Esophagus muscularis mucosa (tissue), 4 donors: ENCODE results near the gene GRIA4. TPM values are rescaled to one million over a fixed set of nuclear protein-coding genes. Genes with fewer than 3 reads are reported as not detected.

Experiments
- DNase-seq: peaks from one replicate; pipeline ENCODE4 v3.0.0-alpha.2; 2017; ENCODE audit errors: extremely low spot score
- H3K27ac ChIP-seq, 4 donors: fragments of 200-600 bp; sonication (generic); replicated peaks in 1 of 4; 1 replicate in 3 of 4; 2 replicates in 1 of 4; pipeline ENCODE4 v1.5.1; 2016 to 2019; ENCODE audit warnings: mild to moderate bottlenecking in 1 of 4
- H3K27me3 ChIP-seq, 4 donors: fragments of 200-600 bp; sonication (generic); one replicate each; pipeline versions ENCODE4 v1.5.1 to v1.6.0; 2016 to 2019
- H3K36me3 ChIP-seq, 4 donors: fragments of 200-600 bp; sonication (generic); one replicate each; pipeline ENCODE4 v1.5.1; 2016 to 2019
- H3K4me1 ChIP-seq, 4 donors: fragments of 200-600 bp; sonication (generic); one replicate each; pipeline ENCODE4 v1.5.1; 2016 to 2019
- H3K4me3 ChIP-seq, 4 donors: fragments of 200-600 bp; sonication (generic); 1 replicate in 2 of 4; 2 replicates in 2 of 4; pipeline ENCODE4 v1.5.1; 2016 to 2019; ENCODE audit warnings: mild to moderate bottlenecking in 4 of 4, moderate library complexity in 1 of 4
- H3K9me3 ChIP-seq, 4 donors: fragments of 200-600 bp; sonication (generic); 1 replicate in 3 of 4; 2 replicates in 1 of 4; pipeline ENCODE4 v1.5.1; 2016 to 2019
- EP300 ChIP-seq: sonication (generic); formaldehyde crosslinking; IDR thresholded peaks from one replicate; pipeline ENCODE4 v1.6.1; 2017; ENCODE audit warnings: antibody characterized with exemption
- POLR2A ChIP-seq: fragments of 450-650 bp; IDR thresholded peaks from one replicate; pipeline ENCODE4 v1.6.1; 2017; ENCODE audit warnings: antibody characterized with exemption, moderate library complexity, mild to moderate bottlenecking, low read depth
- POLR2AphosphoS5 ChIP-seq, 2 donors: sonication (generic); formaldehyde crosslinking; IDR thresholded peaks; one replicate each; pipeline ENCODE4 v1.6.1; 2017; ENCODE audit warnings: antibody characterized with exemption in 2 of 2
- WGBS: methylation state at CpG from one replicate; pipeline ENCODE4 v1.1.5; 2018; 5-methylcytosine and 5-hydroxymethylcytosine counted together
- intact Hi-C: fragments of 100-400 bp; cut with DNase I; formaldehyde crosslinking; loops from one replicate; pipeline ENCODE4 v1.15.1; 2023
- total RNA-seq, 4 donors: library from RNA; depleted of rRNA; stranded (reverse); fragments of >200 nt; gene quantifications; one replicate each; pipeline versions ENCODE4 v1.1.0 to v1.2.1, GENCODE V29; 2016
- TF ChIP-seq, protein P1 (sequence below), 3 experiments: fragments of 200-600 bp in 2 of 3; fragments of 450-650 bp in 1 of 3; sonication (generic) in 2 of 3; IDR thresholded peaks; one replicate each; pipeline ENCODE4 v1.5.1; 2017 to 2019; ENCODE audit warnings: antibody characterized with exemption in 3 of 3, mild to moderate bottlenecking in 2 of 3, moderate library complexity in 1 of 3

The GRIA4 gene
- total RNA-seq, 4 donors from 2014 or later = 0.33 TPM; not detected in 3

DNA sequence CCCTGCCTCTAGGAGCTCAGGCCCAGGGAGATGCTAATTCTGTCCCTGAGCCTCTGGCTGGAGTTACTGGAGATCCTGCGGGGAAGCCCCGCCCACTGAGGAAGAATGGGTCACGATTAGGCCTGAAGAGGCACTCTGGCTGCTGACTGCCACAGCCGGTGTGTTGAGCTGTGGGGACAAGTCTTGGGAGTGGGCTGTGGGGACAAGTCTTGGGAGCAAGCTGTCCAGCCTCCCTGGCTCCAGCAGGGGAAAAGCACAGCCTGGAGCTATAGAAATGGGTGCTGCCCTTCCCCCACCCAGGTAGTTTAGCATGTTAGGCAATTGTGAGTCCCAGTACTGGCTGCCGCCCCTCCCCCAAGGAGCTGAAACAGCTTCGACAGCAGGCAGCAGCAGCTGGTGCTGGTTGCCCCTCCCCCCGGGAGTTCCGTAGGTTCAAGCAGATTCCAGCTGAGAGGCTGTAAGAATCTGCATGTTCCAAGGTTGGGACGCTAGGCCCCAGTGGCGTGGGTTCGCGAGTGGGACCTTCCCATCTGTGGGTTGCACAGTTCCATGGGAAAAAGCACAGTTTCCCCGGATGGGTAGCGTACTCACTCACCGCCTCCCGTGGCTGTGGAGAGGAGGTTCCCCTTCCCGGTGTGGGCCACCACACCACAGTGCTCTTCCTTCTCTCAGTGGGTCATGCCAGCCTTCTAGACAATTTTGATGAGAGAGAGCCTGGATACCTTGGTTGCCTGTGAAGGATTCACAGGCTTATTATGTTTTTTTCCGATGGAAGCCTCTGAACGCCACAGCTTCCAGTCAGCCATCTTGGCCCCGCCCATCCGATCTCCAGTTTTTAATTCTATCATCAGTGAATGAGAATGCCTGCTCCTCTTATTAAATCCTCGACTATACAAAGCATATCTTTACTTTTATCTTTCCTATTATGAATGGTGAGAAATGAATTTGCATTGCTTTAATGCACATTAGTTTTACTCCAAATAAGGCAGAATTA is 350.7 kb downstream of the GRIA4 start:
- H3K9me3 ChIP-seq = no peaks in the 10 kb centered on the region
- 88% methylated on average over 15 of the region's 22 CpGs for WGBS
- intact Hi-C loops = no loop called here
- H3K27ac ChIP-seq = no peak overlapping the region
- H3K4me3 ChIP-seq = no peak overlapping the region
- no peak for DNase-seq
- H3K4me1 ChIP-seq = no peaks in the 10 kb centered on the region
- TF ChIP-seq, protein P1, sequence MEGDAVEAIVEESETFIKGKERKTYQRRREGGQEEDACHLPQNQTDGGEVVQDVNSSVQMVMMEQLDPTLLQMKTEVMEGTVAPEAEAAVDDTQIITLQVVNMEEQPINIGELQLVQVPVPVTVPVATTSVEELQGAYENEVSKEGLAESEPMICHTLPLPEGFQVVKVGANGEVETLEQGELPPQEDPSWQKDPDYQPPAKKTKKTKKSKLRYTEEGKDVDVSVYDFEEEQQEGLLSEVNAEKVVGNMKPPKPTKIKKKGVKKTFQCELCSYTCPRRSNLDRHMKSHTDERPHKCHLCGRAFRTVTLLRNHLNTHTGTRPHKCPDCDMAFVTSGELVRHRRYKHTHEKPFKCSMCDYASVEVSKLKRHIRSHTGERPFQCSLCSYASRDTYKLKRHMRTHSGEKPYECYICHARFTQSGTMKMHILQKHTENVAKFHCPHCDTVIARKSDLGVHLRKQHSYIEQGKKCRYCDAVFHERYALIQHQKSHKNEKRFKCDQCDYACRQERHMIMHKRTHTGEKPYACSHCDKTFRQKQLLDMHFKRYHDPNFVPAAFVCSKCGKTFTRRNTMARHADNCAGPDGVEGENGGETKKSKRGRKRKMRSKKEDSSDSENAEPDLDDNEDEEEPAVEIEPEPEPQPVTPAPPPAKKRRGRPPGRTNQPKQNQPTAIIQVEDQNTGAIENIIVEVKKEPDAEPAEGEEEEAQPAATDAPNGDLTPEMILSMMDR (IDR thresholded peaks at IDR 0.05) = no peak
- TF ChIP-seq POLR2A = no peak
- no peak for TF ChIP-seq POLR2AphosphoS5 (IDR thresholded peaks at IDR 0.05)
- no peak for TF ChIP-seq EP300
- H3K27me3 ChIP-seq = no peaks in the 10 kb centered on the region
- H3K36me3 ChIP-seq = no peaks in the 10 kb centered on the region

DNA sequence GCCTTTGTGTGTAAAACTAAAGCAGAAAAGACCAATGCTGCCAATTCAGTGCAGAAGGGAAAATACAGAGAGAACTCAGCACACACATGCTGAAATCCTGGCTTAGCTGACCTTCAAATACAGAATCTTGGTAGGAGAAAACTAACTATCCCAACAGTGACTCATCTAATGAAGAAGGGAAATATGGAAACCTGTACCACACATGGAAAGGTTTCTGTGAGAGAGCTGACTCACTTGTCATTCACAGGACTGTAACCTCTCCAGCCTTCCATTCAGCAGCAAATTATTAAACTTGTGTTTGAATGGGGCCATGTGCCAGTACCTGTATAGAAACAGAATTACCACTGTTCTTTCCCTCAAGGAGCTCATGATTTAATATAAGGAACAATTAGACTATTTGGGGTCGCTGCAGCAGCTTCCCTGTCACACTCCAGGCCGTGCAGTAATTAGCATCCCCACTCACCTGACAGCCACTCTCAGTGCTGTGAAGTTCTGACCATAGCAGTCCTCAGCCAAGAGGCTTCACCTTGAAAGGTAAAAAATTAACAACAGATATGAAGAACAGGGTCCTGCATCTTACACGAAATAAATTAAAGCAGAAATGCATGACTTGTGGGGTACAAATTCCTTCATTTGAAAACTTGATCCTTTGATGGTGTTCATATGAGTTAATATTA is 358.3 kb downstream of the GRIA4 start:
- Histone ChIP-seq H3K9me3 (no peaks in the 10 kb centered on the region), H3K27me3 (no peaks in the 10 kb centered on the region), H3K4me1 (no peaks in the 10 kb centered on the region), H3K36me3 (no peaks in the 10 kb centered on the region), H3K4me3 (no peak overlapping the region), H3K27ac (no peak overlapping the region)
- TF ChIP-seq EP300 (no peak), POLR2AphosphoS5 (IDR thresholded peaks at IDR 0.05) (no peak), POLR2A (no peak)
- TF ChIP-seq, protein P1 (IDR thresholded peaks at IDR 0.05) = no peak
- WGBS = 94% methylated on average over 3 of the region's 3 CpGs
- no peak for DNase-seq
- intact Hi-C loops = no loop called here

DNA sequence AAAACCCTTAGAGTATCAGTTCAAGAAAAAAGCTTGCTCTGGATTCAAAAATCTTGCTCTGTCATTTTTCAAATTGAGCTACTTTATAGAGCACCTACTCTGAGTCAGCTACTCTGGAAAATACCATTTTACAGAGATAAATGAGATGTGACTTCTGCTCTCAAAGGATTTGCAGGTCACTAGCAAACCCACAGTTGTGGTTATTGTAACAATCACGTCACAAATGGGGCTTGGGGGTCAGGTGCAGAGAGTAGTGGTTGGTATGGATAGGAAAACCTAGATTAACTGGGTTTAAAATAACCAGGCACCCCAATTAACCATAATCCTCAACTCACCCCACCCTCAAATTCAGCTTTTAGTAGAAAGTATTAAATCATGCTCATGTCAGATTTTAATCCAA is 359.9 kb downstream of the GRIA4 start:
- H3K4me1 ChIP-seq = no peaks in the 10 kb centered on the region
- no peak for DNase-seq
- no peaks in the 10 kb centered on the region for H3K27me3 ChIP-seq
- TF ChIP-seq EP300 (no peak), POLR2A (no peak), POLR2AphosphoS5 (IDR thresholded peaks at IDR 0.05) (no peak)
- TF ChIP-seq, protein P1 (IDR thresholded peaks at IDR 0.05) = no peak
- no peak overlapping the region for H3K27ac ChIP-seq
- no peaks in the 10 kb centered on the region for H3K9me3 ChIP-seq
- 92% methylated on average over 1 of the region's 1 CpG for WGBS
- no peak overlapping the region for H3K4me3 ChIP-seq
- intact Hi-C loops = no loop called here
- no peaks in the 10 kb centered on the region for H3K36me3 ChIP-seq

DNA sequence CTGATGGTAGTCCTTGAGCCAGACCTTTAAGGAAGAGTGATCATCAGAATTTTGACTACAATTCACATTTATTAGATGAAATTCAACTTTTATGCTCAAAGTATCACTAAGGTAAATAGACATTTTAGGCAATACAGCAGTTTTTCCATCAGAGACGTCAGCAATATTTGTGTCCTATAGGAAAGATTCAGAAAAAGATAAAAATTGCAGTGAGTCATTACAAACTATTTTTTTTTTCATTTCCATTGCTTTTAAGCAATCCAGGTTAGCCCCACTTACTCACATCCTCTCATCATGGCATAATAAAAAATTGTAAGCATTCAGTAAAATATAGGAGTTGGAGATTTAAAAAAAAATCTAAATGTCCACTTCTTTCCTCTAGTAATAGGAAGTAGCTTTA is 365.3 kb downstream of the GRIA4 start:
- Histone ChIP-seq H3K4me3 (no peak overlapping the region), H3K36me3 (no peaks in the 10 kb centered on the region), H3K9me3 (no peaks in the 10 kb centered on the region), H3K27me3 (no peaks in the 10 kb centered on the region), H3K4me1 (no peaks in the 10 kb centered on the region), H3K27ac (no peak overlapping the region)
- DNase-seq = no peak
- intact Hi-C loops = no loop called here
- 83% methylated on average over 1 of the region's 1 CpG for WGBS
- TF ChIP-seq POLR2AphosphoS5 (IDR thresholded peaks at IDR 0.05) = no peak
- no peak for TF ChIP-seq POLR2A

DNA sequence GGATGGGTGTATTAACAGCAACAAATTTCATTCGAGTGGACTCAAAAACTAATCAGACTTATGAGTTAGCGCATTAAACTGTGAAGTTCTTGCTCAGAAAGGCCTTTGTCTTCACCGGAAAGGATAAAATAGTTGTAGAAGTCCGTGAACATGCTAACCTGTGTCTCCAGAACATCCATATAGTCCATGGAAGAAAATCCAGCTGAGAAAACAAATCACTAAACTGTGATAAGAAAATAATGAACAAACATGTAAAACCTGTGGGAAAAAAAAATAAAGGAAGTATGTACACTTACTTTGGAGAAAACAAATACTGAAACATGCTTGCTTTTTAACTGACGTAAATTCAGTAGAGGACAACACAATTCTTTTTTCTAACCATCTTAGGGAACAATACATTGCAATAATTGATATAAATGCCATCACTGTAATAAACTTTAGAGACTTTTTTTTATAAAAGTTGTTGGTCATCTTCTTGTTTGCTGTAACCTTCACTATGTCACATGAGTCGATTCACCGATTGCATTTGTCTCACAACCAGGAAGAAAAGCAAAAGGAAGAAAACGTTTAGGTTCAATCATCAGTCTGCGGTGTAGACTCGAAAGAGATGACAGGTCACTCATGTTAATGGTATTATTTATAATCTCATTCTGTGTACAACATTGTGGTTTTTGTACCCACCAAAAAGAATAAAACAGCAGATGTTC is 370.3 kb downstream of the GRIA4 start:
- intact Hi-C loops = no loop called here
- no peak for DNase-seq
- Histone ChIP-seq H3K27me3 (no peaks in the 10 kb centered on the region), H3K36me3 (no peaks in the 10 kb centered on the region), H3K4me3 (no peak overlapping the region), H3K9me3 (no peaks in the 10 kb centered on the region), H3K4me1 (no peaks in the 10 kb centered on the region), H3K27ac (no peak overlapping the region)
- TF ChIP-seq EP300 (no peak), POLR2A (no peak), POLR2AphosphoS5 (IDR thresholded peaks at IDR 0.05) (no peak)
- TF ChIP-seq, protein P1 (IDR thresholded peaks at IDR 0.05) = no peak
- 95% methylated on average over 10 of the region's 10 CpGs for WGBS
